Upper lobe of left lung (tissue), 6 donors: Measurements from ENCODE around the gene DMAC2. TPM values are rescaled to one million over a fixed set of nuclear protein-coding genes. Genes with fewer than 3 reads are reported as not detected.

Source experiments
- ATAC-seq, 2 donors: fragments of 200-7000 bp; cut with Tn5 transposase; one replicate each; pipeline ENCODE4 v1.9.1; 2022; ENCODE audit warnings: mild to moderate bottlenecking in 2 of 2, moderate library complexity in 2 of 2; ENCODE audit not compliant: low FRiP score in 2 of 2
- DNase-seq, 2 donors: peaks; one replicate each; pipeline ENCODE4 v3.0.0-alpha.2; 2019 to 2020
- H3K27ac ChIP-seq, 4 donors: fragments of 200-600 bp; sonication (generic); one replicate each; pipeline ENCODE4 v1.5.1; 2016 to 2019
- H3K27me3 ChIP-seq, 4 donors: fragments of 200-600 bp; sonication (generic); one replicate each; pipeline ENCODE4 v1.5.1; 2017 to 2019
- H3K36me3 ChIP-seq, 4 donors: fragments of 200-600 bp; sonication (generic); one replicate each; pipeline ENCODE4 v1.5.1; 2016 to 2019
- H3K4me1 ChIP-seq, 4 donors: fragments of 200-600 bp; sonication (generic); one replicate each; pipeline ENCODE4 v1.5.1; 2018 to 2019
- H3K4me3 ChIP-seq, 4 donors: fragments of 200-600 bp; sonication (generic); one replicate each; pipeline ENCODE4 v1.5.1; 2017 to 2019; ENCODE audit warnings: mild to moderate bottlenecking in 2 of 4, moderate library complexity in 1 of 4
- H3K9me3 ChIP-seq, 4 donors: fragments of 200-600 bp; sonication (generic); one replicate each; pipeline ENCODE4 v1.5.1; 2018 to 2019
- CTCF ChIP-seq, 6 experiments: fragments of 450-650 bp in 4 of 6; fragments of 200-600 bp in 2 of 6; sonication (generic) in 2 of 6; IDR thresholded peaks; one replicate each; pipeline ENCODE4 v1.5.1; 2016 to 2019; ENCODE audit warnings: antibody characterized with exemption in 6 of 6
- EP300 ChIP-seq, 4 donors: sonication (generic); formaldehyde crosslinking; IDR thresholded peaks; one replicate each; pipeline ENCODE4 v1.5.1; 2017; ENCODE audit warnings: antibody characterized with exemption in 4 of 4, control low read depth in 2 of 4
- POLR2A ChIP-seq, 4 donors: fragments of 450-650 bp; IDR thresholded peaks; one replicate each; pipeline ENCODE4 v1.5.1; 2016 to 2017; ENCODE audit warnings: antibody characterized with exemption in 4 of 4, mild to moderate bottlenecking in 2 of 4
- POLR2AphosphoS5 ChIP-seq, 2 donors: sonication (generic); formaldehyde crosslinking; IDR thresholded peaks; one replicate each; pipeline ENCODE4 v1.5.1; 2017; ENCODE audit warnings: antibody characterized with exemption in 2 of 2
- WGBS, 2 donors: methylation state at CpG; one replicate each; pipeline ENCODE4 v1.1.5; 2017 to 2018; 5-methylcytosine and 5-hydroxymethylcytosine counted together
- total RNA-seq, 6 donors: library from RNA; depleted of rRNA in 4 of 6; stranded (reverse); fragments of >200 nt in 4 of 6; gene quantifications; one replicate each; pipeline versions ENCODE4 v1.1.0 to v1.2.1, GENCODE V29; 2016 to 2021
- donor health status: DM: no; HTN: no; CAD: no; lungs with moderate emphysema.
- donor health status: DM: no; HTN: yes; CAD: no; lungs with severe emphysema.

DMAC2 gene
- total RNA-seq, 6 donors from 2014 or later, result 28.9 to 63.1 (median 38.3) TPM

- Histone ChIP-seq H3K36me3 (no peaks in the 10 kb centered on the region), H3K4me3 (peak overlapping the region in 2 of 4 donors; percentile 21 to 34), H3K9me3 (no peaks in the 10 kb centered on the region), H3K27ac (peak overlapping the region in 1 of 4 donors; percentile 30), H3K4me1 (peaks cover 5 to 12% (median 11%) of the 10 kb centered on the region in 4 donors), H3K27me3 (no peaks in the 10 kb centered on the region)
- no peak for TF ChIP-seq POLR2AphosphoS5 (IDR thresholded peaks at IDR 0.05)
- TF ChIP-seq CTCF (IDR thresholded peaks at IDR 0.05), result peak; percentile 95 to 96 (median 95)
- no peak for TF ChIP-seq POLR2A (IDR thresholded peaks at IDR 0.05)
- WGBS, 2 donors, result 4 to 13% methylated on average over 15 to 22 of the region's 22 CpGs
- peak; percentile 92 to 96 for ATAC-seq
- peak; percentile 75 to 86 for DNase-seq
Observed at GRCh38 chr19:41449079-41449864, 9.6 kb upstream of the DMAC2 start.

GRCh38 chr19:41447732-41448332, 8.1 kb upstream of the DMAC2 start:
- TF ChIP-seq POLR2A (IDR thresholded peaks at IDR 0.05) (no peak), EP300 (IDR thresholded peaks at IDR 0.05) (no peak), POLR2AphosphoS5 (IDR thresholded peaks at IDR 0.05) (no peak), CTCF (IDR thresholded peaks at IDR 0.05) (no peak)
- Histone ChIP-seq H3K27ac (peak overlapping the region; percentile 38 to 71 (median 50)), H3K4me3 (peak overlapping the region in 3 of 4 donors; percentile 29 to 43 (median 39)), H3K9me3 (no peaks in the 10 kb centered on the region), H3K4me1 (peaks cover 5 to 12% (median 11%) of the 10 kb centered on the region in 4 donors), H3K36me3 (no peaks in the 10 kb centered on the region), H3K27me3 (no peaks in the 10 kb centered on the region)
- no peak for DNase-seq
- no peak for ATAC-seq
- WGBS, 2 donors, result 36 to 54% methylated on average over 12 of the region's 12 CpGs

GRCh38 chr19:41445575-41445974, 5.9 kb upstream of the DMAC2 start:
- Histone ChIP-seq H3K4me1 (peaks cover 5 to 18% (median 11%) of the 10 kb centered on the region in 4 donors), H3K9me3 (no peaks in the 10 kb centered on the region), H3K4me3 (no peak overlapping the region), H3K27ac (no peak overlapping the region), H3K27me3 (no peaks in the 10 kb centered on the region), H3K36me3 (no peaks in the 10 kb centered on the region)
- TF ChIP-seq POLR2AphosphoS5 (IDR thresholded peaks at IDR 0.05) (no peak), EP300 (IDR thresholded peaks at IDR 0.05) (no peak), CTCF (IDR thresholded peaks at IDR 0.05) (no peak), POLR2A (IDR thresholded peaks at IDR 0.05) (no peak)
- ATAC-seq (no peak), DNase-seq (no peak)
- 63 to 72% methylated on average over 5 of the region's 5 CpGs for WGBS, 2 donors

- Histone ChIP-seq H3K9me3 (no peaks in the 10 kb centered on the region), H3K4me3 (no peak overlapping the region), H3K36me3 (no peaks in the 10 kb centered on the region), H3K4me1 (peaks cover 8 to 18% (median 11%) of the 10 kb centered on the region in 4 donors), H3K27ac (no peak overlapping the region), H3K27me3 (no peaks in the 10 kb centered on the region)
- WGBS, 2 donors, result 72 to 77% methylated on average over 6 of the region's 6 CpGs
- TF ChIP-seq EP300 (IDR thresholded peaks at IDR 0.05) (no peak), POLR2AphosphoS5 (IDR thresholded peaks at IDR 0.05) (no peak), CTCF (IDR thresholded peaks at IDR 0.05) (no peak), POLR2A (IDR thresholded peaks at IDR 0.05) (no peak)
- no peak for ATAC-seq
- no peak for DNase-seq
Observed at GRCh38 chr19:41443813-41444455, 4.2 kb upstream of the DMAC2 start.
